AG09319 (cell line): ENCODE data around the gene MESD.

Source experiments
- DNase-seq: peaks from one replicate; pipeline ENCODE4 v3.0.0-alpha.2; 2010; ENCODE audit warnings: low read depth; ENCODE audit errors: extremely low read depth
- CTCF ChIP-seq: IDR thresholded peaks from 2 replicates; pipeline ENCODE4 v1.5.1; 2011; ENCODE audit warnings: low read depth, mild to moderate bottlenecking, inconsistent platforms, low read length, moderate library complexity

Gene MESD

GRCh38 chr15:80979538-80980200, 9.9 kb downstream of the MESD start:
- no peak for TF ChIP-seq CTCF
- no peak for DNase-seq

- no peak for TF ChIP-seq CTCF
Observed at GRCh38 chr15:80978685-80979329, 10.8 kb downstream of the MESD start.

GRCh38 chr15:80977627-80978036, 12.0 kb downstream of the MESD start:
- peak; percentile 78 for TF ChIP-seq CTCF
- DNase-seq, result no peak

More at GRCh38 chr15:80978685-80979329, 10.8 kb downstream of the MESD start:
- no peak for DNase-seq

- no peak for DNase-seq
- no peak for TF ChIP-seq CTCF
Observed at GRCh38 chr15:80976851-80977250, 12.8 kb downstream of the MESD start.

GRCh38 chr15:80974914-80975313, 14.7 kb downstream of the MESD start:
- no peak for TF ChIP-seq CTCF
- DNase-seq, result no peak

GRCh38 chr15:80972276-80972675, 17.3 kb downstream of the MESD start:
- no peak for DNase-seq
- TF ChIP-seq CTCF, result no peak

- no peak for DNase-seq
- no peak for TF ChIP-seq CTCF
Observed at GRCh38 chr15:80971143-80971542, 18.5 kb downstream of the MESD start.
